Right renal pelvis (tissue), 4 donors: ENCODE measurements around the gene CCDC8. TPM values are rescaled to one million over a fixed set of nuclear protein-coding genes. Genes with fewer than 3 reads are reported as not detected.
A peak's percentile ranks its signal among the peaks of the same experiment; 100 is the strongest.
"Not testable (repeated sequence)": the region's sequence is repeated elsewhere in the genome, so short reads cannot be mapped to it uniquely, and the experiment has no call there.

Experiments
- DNase-seq, 4 donors: peaks; one replicate each; pipeline ENCODE4 v3.0.0-alpha.2; 2013; ENCODE audit warnings: low read depth in 4 of 4, low spot score in 3 of 4, missing footprints in 1 of 4
- polyA plus RNA-seq, 4 donors: library from polyadenylated mRNA; unstranded; fragments of 120-200 nt; gene quantifications; one replicate each; pipeline ENCODE4 v1.2.1, GENCODE V29; 2013; ENCODE audit not compliant: insufficient read length in 4 of 4

The CCDC8 gene
- polyA plus RNA-seq, 4 donors, result 54.6 to 68.1 (median 58.8) TPM

GRCh38 chr19:46428239-46429135 lies 15.1 kb upstream of the CCDC8 start, which contains the start of gene PNMA8C:
Gene PNMA8C (minus strand): TSS chr19:46428936. CDS start chr19:46428359, 577 bp downstream.
- DNase-seq, result no peak

GRCh38 chr19:46427518-46428045 lies 14.2 kb upstream of the CCDC8 start:
- no peak for DNase-seq

- peak in 1 of 4 donors; percentile 89 for DNase-seq
Measured at GRCh38 chr19:46426506-46427162, 13.3 kb upstream of the CCDC8 start.

- peak in 1 of 4 donors; percentile 86 for DNase-seq
Measured at GRCh38 chr19:46426035-46426505, 12.7 kb upstream of the CCDC8 start.

GRCh38 chr19:46423188-46423587 lies 9.8 kb upstream of the CCDC8 start:
- no peak for DNase-seq

GRCh38 chr19:46422344-46422743 lies 9.0 kb upstream of the CCDC8 start:
- no peak for DNase-seq

GRCh38 chr19:46420056-46420455 lies 6.7 kb upstream of the CCDC8 start:
- DNase-seq, result no peak

- DNase-seq, result peak in 3 of 4 donors; percentile 88 to 93 (median 92)
Measured at GRCh38 chr19:46415804-46416709, 2.7 kb upstream of the CCDC8 start.

GRCh38 chr19:46414899-46415298 lies 1.5 kb upstream of the CCDC8 start:
- not testable (repeated sequence) for DNase-seq

GRCh38 chr19:46412650-46413261 lies 608 bp downstream of the CCDC8 start:
- DNase-seq, result no peak

GRCh38 chr19:46411925-46412649 lies 1.3 kb downstream of the CCDC8 start:
- no peak for DNase-seq

GRCh38 chr19:46411088-46411924 lies 2.1 kb downstream of the CCDC8 start:
- no peak for DNase-seq

GRCh38 chr19:46410205-46411087 lies 2.9 kb downstream of the CCDC8 start:
- no peak for DNase-seq

- no peak for DNase-seq
Measured at GRCh38 chr19:46409191-46409590, 4.2 kb downstream of the CCDC8 start.

- no peak for DNase-seq
Measured at GRCh38 chr19:46408664-46409039, 4.7 kb downstream of the CCDC8 start.

GRCh38 chr19:46407856-46408663 lies 5.3 kb downstream of the CCDC8 start:
- DNase-seq, result no peak
